Choroid plexus epithelial cell (primary cell): ENCODE results near the gene MAN1A1.

Source experiments
- DNase-seq: peaks from one replicate; pipeline ENCODE4 v3.0.0-alpha.2; 2010; ENCODE audit warnings: low read depth
- H3K4me3 ChIP-seq: 2 replicates; pipeline ENCODE4 v1.5.1; 2011; ENCODE audit warnings: low read depth, mild to moderate bottlenecking, control low read depth, low read length, moderate library complexity
- CTCF ChIP-seq: conservative IDR thresholded peaks from 2 replicates; pipeline ENCODE4 v1.5.1; 2011; ENCODE audit warnings: low read depth, mild to moderate bottlenecking, control low read depth, inconsistent platforms, low read length, moderate library complexity

MAN1A1 gene

GRCh38 chr6:119176445-119176844, 173.1 kb downstream of the MAN1A1 start:
- no peak overlapping the region for H3K4me3 ChIP-seq
- DNase-seq = no peak
- TF ChIP-seq CTCF = no peak

- DNase-seq = peak; percentile 39
- TF ChIP-seq CTCF = no peak
- H3K4me3 ChIP-seq = no peak overlapping the region
Observed at GRCh38 chr6:119174879-119175817, 174.4 kb downstream of the MAN1A1 start.

GRCh38 chr6:119174085-119174445, 175.5 kb downstream of the MAN1A1 start:
- DNase-seq = no peak
- H3K4me3 ChIP-seq = no peak overlapping the region
- TF ChIP-seq CTCF = no peak

GRCh38 chr6:119173249-119174084, 176.1 kb downstream of the MAN1A1 start:
- H3K4me3 ChIP-seq = no peak overlapping the region
- TF ChIP-seq CTCF = no peak
- DNase-seq = no peak

- H3K4me3 ChIP-seq = no peak overlapping the region
- TF ChIP-seq CTCF = no peak
- DNase-seq = peak; percentile 59
Observed at GRCh38 chr6:119172824-119173223, 176.7 kb downstream of the MAN1A1 start.

GRCh38 chr6:119171864-119172588, 177.5 kb downstream of the MAN1A1 start:
- TF ChIP-seq CTCF = no peak
- no peak overlapping the region for H3K4me3 ChIP-seq
- DNase-seq = no peak
